MM.1S (cell line): ENCODE data around the gene PUDP.

Experiments
- CTCF ChIP-seq: fragments of 300-600 bp; sonication (generic); IDR thresholded peaks from 2 replicates; pipeline ENCODE4 v1.5.1; 2016; ENCODE audit warnings: antibody characterized with exemption, low read length, mixed read lengths
- EZH2 ChIP-seq: fragments of 300-600 bp; sonication (generic); optimal IDR thresholded peaks from 2 replicates; pipeline ENCODE3; 2017; ENCODE audit warnings: low read depth, mild to moderate bottlenecking, antibody characterized with exemption, low read length, mixed read lengths

- peak; percentile 38 for TF ChIP-seq CTCF
- TF ChIP-seq EZH2 = no peak
Observed at GRCh38 chrX:7088968-7089615, 58.9 kb downstream of the PUDP start.
